GM04503 (cell line): ENCODE results near the gene P4HTM.

Source experiments
- DNase-seq: peaks from one replicate; pipeline ENCODE4 v3.0.0-alpha.2; 2012; ENCODE audit warnings: low read depth

Gene P4HTM

DNA sequence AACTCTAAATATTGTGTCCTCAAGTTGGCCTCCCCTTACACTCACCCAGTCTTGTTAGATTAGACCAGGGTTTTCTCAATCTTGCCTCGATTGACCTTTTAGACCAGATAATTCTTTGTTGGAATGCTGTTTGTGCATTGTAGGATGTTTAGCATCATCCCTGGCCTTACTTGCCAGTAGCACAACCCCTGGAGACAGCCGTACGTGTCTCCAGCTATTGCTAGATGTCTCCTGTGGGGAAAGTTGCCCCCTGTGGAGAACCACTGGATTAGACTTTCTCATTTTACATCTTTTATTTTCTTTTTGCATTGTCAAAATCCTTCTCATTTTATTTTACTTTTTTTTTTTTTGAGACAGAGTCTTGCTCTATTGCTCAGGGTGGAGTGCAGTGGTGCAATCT is 19.4 kb downstream of the P4HTM start:
- no peak for DNase-seq

- no peak for DNase-seq
Observed at GRCh38 chr3:49012441-49013017, 22.5 kb downstream of the P4HTM start.

DNA sequence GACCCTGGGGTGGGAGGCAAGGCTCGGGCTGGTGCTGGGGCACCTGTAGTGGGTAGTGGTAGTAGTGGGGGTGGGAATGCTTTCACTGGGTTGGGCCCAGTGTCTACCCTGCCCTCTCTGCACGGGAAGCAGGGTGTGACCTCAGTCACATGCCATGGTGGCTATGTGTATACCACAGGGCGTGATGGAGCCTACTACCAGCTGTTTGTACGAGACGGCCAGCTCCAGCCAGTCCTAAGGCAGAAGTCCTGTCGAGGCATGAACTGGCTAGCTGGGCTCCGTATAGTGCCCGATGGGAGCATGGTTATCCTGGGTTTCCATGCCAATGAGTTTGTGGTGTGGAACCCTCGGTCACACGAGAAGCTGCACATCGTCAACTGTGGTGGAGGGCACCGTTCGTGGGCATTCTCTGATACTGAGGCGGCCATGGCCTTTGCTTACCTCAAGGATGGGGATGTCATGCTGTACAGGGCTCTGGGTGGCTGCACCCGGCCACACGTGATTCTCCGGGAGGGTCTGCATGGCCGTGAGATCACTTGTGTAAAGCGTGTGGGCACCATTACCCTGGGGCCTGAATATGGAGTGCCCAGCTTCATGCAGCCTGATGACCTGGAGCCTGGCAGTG is 23.2 kb downstream of the P4HTM start:
- no peak for DNase-seq

GRCh38 chr3:49013738-49014660 is 24.0 kb downstream of the P4HTM start:
- DNase-seq, result no peak

GRCh38 chr3:49015072-49015471 is 25.0 kb downstream of the P4HTM start:
- DNase-seq, result no peak

DNA sequence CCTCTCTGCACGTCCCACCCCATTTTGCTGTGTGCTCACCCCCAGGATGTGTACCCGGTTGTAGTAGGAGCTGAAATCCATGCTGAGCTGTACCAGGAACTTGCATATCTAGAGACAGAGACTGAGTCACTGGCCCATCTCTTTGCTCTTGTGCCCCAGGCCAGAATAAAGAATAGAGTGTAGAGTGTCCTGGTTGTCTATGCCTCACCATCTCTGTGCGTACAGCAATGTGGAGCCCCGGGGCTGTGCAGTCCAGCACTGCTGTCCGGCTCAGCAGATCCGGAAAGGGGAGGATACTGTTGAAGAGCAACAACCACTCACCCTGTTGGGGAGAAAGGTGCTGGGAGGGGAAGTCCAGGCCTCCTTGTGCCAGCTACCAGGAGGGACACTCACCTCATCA is 25.7 kb downstream of the P4HTM start:
- DNase-seq, result no peak

DNA sequence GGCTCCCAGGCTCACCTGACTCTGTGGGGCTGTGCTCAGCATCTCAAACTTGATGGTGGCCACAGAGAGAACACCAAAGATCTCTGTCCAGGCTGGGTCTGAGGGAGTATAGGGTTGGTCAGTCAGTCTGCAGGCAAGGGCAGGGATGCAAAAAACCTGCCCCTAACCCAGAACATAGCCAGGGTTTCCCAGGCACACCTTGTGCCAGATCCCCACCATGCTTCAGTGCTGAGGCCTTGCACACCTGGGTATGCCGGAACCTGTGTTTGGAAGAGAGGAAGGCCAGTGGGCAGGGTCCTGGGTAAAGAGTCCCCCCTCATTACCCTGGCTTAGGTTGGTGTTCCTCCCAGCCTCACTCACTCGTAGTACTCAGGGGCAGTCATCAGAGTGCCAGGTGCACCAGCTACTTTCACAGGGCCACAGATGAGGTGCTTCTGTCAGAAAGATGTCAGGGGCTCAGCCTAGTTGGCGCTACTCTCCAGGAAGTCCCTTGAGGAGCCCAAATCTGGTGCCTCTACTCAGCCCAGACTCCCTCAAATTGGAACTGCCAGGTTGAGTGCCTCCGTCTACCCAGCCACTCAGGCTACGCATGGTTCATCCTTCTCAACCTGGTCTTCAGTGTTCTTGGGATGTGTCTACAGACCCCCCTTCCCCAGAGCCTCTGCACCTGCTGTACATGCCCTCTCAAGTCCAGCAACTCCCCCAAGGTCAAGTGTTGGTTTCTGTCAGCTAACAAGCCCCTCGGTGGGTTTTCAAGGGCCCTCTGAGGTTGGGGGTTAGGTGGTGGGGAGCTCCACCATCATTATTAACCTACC is 26.6 kb downstream of the P4HTM start:
- no peak for DNase-seq

DNA sequence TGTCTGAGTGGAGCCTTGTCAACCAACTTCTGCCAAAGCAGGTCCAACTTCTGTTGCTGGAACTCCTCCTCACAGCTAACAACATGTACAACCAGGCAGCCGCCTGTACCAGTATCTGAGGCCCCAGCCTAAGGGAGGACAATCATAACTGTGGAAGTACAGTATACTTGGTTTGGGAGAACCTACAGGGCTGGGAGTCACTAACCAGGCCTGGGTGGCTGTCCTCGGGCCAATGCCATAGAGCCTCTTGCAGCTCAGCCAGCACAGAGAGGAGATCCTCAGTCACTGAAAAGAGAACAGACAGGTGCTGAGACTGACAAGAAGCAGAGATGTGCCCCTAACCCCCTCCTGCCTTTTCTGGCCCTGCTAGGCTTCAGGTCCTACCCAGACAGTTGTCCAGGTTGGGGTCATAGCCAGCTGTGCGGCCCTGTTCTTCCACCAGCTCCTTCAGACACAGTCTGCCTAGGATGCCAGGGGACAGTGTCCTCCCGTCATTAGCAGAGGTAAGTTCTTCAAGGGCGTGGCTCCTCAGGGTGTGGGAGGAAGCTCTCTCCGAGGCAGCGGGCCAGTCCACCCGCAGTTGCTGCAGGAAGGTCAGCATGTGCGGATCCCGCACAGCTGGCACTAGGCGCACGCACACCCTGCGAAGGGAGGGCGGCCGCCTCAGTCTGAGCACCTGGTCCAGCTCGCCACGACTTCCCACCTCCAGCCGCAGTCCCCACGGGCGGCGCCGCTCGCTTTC is 27.4 kb downstream of the P4HTM start:
- no peak for DNase-seq

DNA sequence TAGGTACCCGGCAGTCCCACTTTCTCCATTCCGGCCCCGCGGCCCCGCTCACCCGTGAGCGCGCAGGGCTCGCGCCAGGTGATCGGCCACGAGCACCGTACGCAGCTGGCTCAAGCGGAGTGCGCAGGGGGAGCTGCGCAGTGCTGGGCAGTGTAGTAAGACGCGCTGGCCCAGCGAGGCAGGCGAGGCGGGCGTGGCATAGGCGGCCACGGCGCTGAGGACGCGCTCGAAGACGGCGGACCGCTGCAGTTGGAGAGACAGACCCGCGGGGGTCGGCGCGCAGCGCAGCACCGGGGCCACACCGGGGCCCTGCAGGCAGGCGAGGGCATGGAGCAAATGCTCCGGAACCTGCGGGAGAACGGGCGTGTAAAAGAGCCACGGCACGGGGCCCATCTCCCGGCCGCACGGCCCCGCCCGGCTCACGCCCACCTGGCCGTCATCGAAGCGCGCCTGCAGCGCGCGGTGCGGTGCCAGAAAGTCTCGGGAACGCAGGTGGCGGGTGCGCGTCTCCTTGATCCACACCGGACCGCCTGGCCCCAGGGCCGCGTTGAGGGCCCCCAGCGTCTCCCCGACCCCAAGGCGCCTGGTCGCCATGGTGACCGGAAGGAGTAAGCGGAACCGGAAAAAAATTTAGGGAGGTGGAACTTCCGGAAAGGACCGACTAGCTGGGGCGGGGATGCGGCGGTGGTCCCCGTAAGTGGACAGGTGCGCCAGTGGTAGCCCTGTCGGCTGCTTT is 28.1 kb downstream of the P4HTM start, which contains the start of gene DALRD3:
DALRD3 (minus strand) TSS at position 610 of the 736 bp plus-strand sequence; CDS start at position 594, 16 bp downstream.
- no peak for DNase-seq

GRCh38 chr3:49018707-49019006 is 28.6 kb downstream of the P4HTM start:
- no peak for DNase-seq

GRCh38 chr3:49019941-49020329 is 29.9 kb downstream of the P4HTM start:
- DNase-seq, result no peak

- DNase-seq, result no peak
Observed at GRCh38 chr3:49020330-49021212, 30.5 kb downstream of the P4HTM start.

- DNase-seq, result peak; percentile 81
Observed at GRCh38 chr3:49021213-49021812, 31.3 kb downstream of the P4HTM start.

DNA sequence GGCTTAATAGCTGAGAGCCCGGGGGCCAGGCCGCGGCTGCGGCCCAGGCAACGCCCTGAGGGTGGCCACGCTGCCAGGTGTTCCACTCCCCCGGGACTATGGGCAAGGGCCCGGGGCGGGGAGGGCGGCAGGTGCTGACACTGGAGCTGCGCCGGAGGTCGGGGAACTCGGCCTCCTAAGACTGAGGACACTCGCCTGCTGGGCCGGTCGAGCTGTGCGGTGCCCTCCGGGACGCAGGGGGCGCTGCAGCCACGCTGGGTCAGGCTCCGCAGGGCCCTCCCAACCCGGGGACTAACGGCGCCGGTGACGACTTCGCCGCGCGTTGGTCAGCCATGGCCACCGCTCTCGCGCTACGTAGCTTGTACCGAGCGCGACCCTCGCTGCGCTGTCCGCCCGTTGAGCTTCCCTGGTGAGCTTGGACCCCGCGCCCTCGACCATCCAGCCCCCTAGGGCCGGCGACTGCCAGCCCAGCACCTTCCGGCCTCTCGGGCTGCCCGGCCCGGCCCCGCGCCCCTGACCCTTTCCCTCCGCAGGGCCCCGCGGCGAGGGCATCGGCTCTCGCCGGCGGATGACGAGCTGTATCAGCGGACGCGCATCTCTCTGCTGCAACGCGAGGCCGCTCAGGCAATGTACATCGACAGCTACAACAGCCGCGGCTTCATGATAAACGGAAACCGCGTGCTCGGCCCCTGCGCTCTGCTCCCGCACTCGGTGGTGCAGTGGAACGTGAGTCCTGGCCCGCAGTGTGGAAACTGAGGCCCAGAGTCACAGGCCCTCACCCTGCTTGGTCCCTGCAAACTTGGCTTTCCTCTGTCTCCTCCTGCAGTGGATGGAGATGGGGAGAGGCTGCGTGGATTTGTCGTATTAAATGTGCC is 32.0 kb downstream of the P4HTM start, which contains the start of gene NDUFAF3:
NDUFAF3 (plus strand) TSS at position 309 of the 875 bp plus-strand sequence; CDS start at position 333, 24 bp downstream.
- DNase-seq, result no peak

DNA sequence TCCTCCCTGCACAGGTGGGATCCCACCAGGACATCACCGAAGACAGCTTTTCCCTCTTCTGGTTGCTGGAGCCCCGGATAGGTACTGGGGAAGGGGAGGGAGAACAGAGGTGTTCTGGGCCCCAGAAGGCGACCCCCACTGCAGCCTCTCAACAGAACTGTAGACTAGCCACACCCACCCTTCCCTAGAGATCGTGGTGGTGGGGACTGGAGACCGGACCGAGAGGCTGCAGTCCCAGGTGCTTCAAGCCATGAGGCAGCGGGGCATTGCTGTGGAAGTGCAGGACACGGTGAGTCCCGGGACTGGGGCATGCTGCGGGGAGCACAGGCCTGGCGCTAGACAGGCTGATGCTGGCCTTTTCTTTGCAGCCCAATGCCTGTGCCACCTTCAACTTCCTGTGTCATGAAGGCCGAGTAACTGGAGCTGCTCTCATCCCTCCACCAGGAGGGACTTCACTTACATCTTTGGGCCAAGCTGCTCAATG is 32.7 kb downstream of the P4HTM start:
- DNase-seq, result no peak

GRCh38 chr3:49023775-49024174 is 33.7 kb downstream of the P4HTM start:
- no peak for DNase-seq

- DNase-seq, result no peak
Observed at GRCh38 chr3:49024449-49024848, 34.4 kb downstream of the P4HTM start.
